ENCODE measurements around the gene NBPF12. TPM values are rescaled to one million over a fixed set of nuclear protein-coding genes. Genes with fewer than 3 reads are reported as not detected.

Gene NBPF12, protein sequence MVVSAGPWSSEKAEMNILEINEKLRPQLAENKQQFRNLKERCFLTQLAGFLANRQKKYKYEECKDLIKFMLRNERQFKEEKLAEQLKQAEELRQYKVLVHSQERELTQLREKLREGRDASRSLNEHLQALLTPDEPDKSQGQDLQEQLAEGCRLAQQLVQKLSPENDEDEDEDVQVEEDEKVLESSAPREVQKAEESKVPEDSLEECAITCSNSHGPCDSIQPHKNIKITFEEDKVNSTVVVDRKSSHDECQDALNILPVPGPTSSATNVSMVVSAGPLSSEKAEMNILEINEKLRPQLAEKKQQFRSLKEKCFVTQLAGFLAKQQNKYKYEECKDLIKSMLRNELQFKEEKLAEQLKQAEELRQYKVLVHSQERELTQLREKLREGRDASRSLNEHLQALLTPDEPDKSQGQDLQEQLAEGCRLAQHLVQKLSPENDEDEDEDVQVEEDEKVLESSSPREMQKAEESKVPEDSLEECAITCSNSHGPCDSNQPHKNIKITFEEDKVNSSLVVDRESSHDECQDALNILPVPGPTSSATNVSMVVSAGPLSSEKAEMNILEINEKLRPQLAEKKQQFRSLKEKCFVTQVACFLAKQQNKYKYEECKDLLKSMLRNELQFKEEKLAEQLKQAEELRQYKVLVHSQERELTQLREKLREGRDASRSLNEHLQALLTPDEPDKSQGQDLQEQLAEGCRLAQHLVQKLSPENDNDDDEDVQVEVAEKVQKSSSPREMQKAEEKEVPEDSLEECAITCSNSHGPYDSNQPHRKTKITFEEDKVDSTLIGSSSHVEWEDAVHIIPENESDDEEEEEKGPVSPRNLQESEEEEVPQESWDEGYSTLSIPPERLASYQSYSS (N-terminal part only)
- total RNA-seq = 2.4 and 2.5 TPM in 2 replicates

DNA sequence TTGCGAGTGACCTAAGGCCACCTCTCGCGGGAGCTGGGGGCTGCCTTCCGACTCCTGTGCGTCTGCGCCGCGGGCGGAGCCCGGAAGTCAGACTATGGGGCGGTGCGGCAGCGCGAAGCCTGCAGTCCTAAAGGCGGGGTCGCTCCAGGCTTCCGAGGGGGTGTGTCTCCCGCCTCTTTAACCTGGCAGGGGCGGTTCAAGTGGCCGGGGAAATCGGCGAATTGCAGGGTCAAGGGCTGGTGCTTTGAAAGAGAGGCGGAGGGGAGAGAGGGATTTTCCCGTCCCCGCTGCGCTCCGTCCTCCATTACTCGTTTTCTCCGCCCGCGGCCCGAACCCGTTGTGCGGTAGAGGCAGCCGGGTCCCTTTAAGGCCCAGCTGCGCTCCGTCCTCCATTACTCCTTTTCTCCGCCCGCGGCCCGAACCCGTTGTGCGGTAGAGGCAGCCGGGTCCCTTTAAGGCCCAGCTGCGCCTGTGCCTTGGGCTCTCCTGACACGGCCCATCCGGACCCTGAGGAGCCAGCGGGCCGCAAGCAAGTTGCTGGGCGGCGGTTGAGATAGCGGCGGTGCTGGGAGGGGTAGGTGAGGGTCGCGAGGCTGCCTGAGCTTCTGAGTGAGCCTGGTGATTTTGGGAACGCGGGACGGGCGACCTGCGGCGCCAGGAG, at the start of gene NBPF12:
NBPF12 (plus strand) TSS at position 83 of the 661 bp plus-strand sequence. CDS start 21,820 bp downstream, outside the sequence.

Other genes starting within 250 kb of the NBPF12 start
- gene PRKAB2, start 234.1 kb downstream of the NBPF12 start, total RNA-seq = 3.1 and 8.9 TPM in 2 replicates